ENCODE measurements around the gene NAT10.

DNA sequence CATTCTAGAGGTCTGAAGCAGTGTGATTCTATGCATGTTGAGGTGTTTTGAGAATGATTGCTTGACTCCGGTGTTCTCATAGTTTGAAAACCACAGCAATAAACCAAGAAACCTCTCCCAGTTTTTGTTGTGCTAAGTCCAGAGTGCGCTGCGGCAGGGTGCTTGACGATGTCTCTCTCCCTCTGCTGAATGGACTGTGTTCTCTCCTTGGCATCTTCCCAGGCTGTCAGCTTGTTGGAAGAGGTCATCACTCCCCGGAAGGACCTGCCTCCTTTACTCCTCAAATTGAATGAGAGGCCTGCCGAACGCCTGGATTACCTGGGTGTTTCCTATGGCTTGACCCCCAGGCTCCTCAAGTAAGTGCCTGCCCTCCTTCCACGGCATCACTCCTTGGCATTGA is 31.0 kb downstream of the NAT10 start:
- TF ChIP-seq, protein P1, sequence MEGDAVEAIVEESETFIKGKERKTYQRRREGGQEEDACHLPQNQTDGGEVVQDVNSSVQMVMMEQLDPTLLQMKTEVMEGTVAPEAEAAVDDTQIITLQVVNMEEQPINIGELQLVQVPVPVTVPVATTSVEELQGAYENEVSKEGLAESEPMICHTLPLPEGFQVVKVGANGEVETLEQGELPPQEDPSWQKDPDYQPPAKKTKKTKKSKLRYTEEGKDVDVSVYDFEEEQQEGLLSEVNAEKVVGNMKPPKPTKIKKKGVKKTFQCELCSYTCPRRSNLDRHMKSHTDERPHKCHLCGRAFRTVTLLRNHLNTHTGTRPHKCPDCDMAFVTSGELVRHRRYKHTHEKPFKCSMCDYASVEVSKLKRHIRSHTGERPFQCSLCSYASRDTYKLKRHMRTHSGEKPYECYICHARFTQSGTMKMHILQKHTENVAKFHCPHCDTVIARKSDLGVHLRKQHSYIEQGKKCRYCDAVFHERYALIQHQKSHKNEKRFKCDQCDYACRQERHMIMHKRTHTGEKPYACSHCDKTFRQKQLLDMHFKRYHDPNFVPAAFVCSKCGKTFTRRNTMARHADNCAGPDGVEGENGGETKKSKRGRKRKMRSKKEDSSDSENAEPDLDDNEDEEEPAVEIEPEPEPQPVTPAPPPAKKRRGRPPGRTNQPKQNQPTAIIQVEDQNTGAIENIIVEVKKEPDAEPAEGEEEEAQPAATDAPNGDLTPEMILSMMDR (IDR thresholded peaks at IDR 0.05), result no peak
- no peak for TF ChIP-seq POLR2A (IDR thresholded peaks at IDR 0.05; ENCODE audit: low read depth)

Measured in esophagus muscularis mucosa (tissue), 3 donors.